Endothelial cell of umbilical vein (primary cell): Measurements from ENCODE around the gene BGN. TPM values are rescaled to one million over a fixed set of nuclear protein-coding genes. Genes with fewer than 3 reads are reported as not detected.

ENCODE experiments used
- BruUV-seq: library from RNA; stranded (reverse); fragments of 400-500 nt; replicated peaks from 2 replicates; lab custom pipeline; 2021; lab: Mats Ljungman, UMichigan
- CTCF ChIA-PET: fragments of 300-600, 350-600 bp; sonication (Branson Sonifier 250); formaldehyde crosslinking; loops from one replicate; lab custom pipeline; 2021; ENCODE audit warnings: antibody characterized with exemption, inconsistent platforms; lab: Charles Lee
- POLR2A ChIA-PET: fragments of 300-600, 350-600 bp; sonication (Branson Sonifier 250); formaldehyde crosslinking; loops from one replicate; lab custom pipeline; 2021; ENCODE audit warnings: antibody characterized with exemption, inconsistent platforms; lab: Charles Lee
- DNase-seq: peaks from one replicate; pipeline ENCODE4 v3.0.0-alpha.2; 2011; ENCODE audit warnings: low read depth, low spot score
- FAIRE-seq: peaks from 2 replicates; lab custom pipeline; 2011; peaks lifted over from hg19 to GRCh38; lab: Jason Lieb, UNC
- H2AFZ ChIP-seq: 2 replicates; pipeline ENCODE4 v1.6.0; 2012; ENCODE audit warnings: low read depth, low read length, control low read depth, inconsistent platforms
- H3K27ac ChIP-seq: 2 replicates; pipeline ENCODE4 v1.5.1; 2011; ENCODE audit warnings: low read depth, mild to moderate bottlenecking, control low read depth, low read length, moderate library complexity; ENCODE audit not compliant: insufficient read depth
- H3K27me3 ChIP-seq, 2 experiments: 2 replicates each; pipeline versions ENCODE4 v1.6.0 to v1.6.1; 2011; ENCODE audit warnings: low read length in 2 of 2, mixed read lengths in 1 of 2; ENCODE audit not compliant: control insufficient read depth in 2 of 2, insufficient read depth in 2 of 2
- H3K36me3 ChIP-seq, 2 experiments: 2 replicates in 1 of 2; 3 replicates in 1 of 2; pipeline ENCODE4 v1.5.1; 2011; ENCODE audit warnings: low read length in 2 of 2, mild to moderate bottlenecking in 1 of 2, moderate library complexity in 1 of 2; ENCODE audit not compliant: control insufficient read depth in 2 of 2, insufficient read depth in 2 of 2; ENCODE audit errors: extremely low read depth in 1 of 2
- H3K4me1 ChIP-seq: 3 replicates; pipeline ENCODE4 v1.5.1; 2011; ENCODE audit warnings: mild to moderate bottlenecking, low read length; ENCODE audit not compliant: control insufficient read depth, insufficient read depth; ENCODE audit errors: extremely low read depth
- H3K4me2 ChIP-seq: 2 replicates; pipeline ENCODE4 v1.6.1; 2011; ENCODE audit warnings: low read length, control low read depth, mixed read lengths; ENCODE audit not compliant: insufficient read depth
- H3K4me3 ChIP-seq, 3 experiments: fragments of 200-600 bp in 1 of 3; sonication (generic), shearing (Covaris generic) in 1 of 3; replicated peaks in 1 of 3; 2 replicates each; pipeline ENCODE4 v1.5.1; 2011 to 2016; ENCODE audit warnings: control low read depth in 3 of 3, low read length in 3 of 3, mild to moderate bottlenecking in 2 of 3, inconsistent platforms in 1 of 3, low read depth in 1 of 3, moderate library complexity in 1 of 3; ENCODE audit not compliant: insufficient read depth in 1 of 3
- H3K79me2 ChIP-seq: 2 replicates; pipeline ENCODE4 v1.6.0; 2012; ENCODE audit warnings: low read length, inconsistent platforms; ENCODE audit not compliant: control insufficient read depth, insufficient read depth
- H3K9ac ChIP-seq: replicated peaks from 2 replicates; pipeline ENCODE3; 2011; ENCODE audit warnings: low read length, control low read depth; ENCODE audit not compliant: insufficient read depth; ENCODE audit errors: extremely low read depth
- H3K9me1 ChIP-seq: replicated peaks from 3 replicates; pipeline ENCODE4 v1.6.0; 2011; ENCODE audit warnings: mild to moderate bottlenecking, low read length; ENCODE audit not compliant: control insufficient read depth, insufficient read depth; ENCODE audit errors: extremely low read depth
- H3K9me3 ChIP-seq: replicated peaks from 2 replicates; pipeline ENCODE4 v1.5.1; 2012; ENCODE audit warnings: low read length, inconsistent platforms; ENCODE audit not compliant: control insufficient read depth, insufficient read depth
- H4K20me1 ChIP-seq: replicated peaks from 2 replicates; pipeline ENCODE3; 2011; ENCODE audit warnings: mild to moderate bottlenecking, low read length; ENCODE audit not compliant: control insufficient read depth, insufficient read depth; ENCODE audit errors: extremely low read depth
- CTCF ChIP-seq, 2 donors: IDR thresholded peaks; 1 replicate in 1 of 2; 2 replicates in 1 of 2; pipeline ENCODE4 v1.5.1; 2011; ENCODE audit warnings: low read length in 2 of 2, mild to moderate bottlenecking in 2 of 2, moderate library complexity in 2 of 2, control low read depth in 1 of 2, inconsistent platforms in 1 of 2, low read depth in 1 of 2; ENCODE audit not compliant: insufficient read depth in 1 of 2; ENCODE audit errors: extremely low read depth in 1 of 2
- EZH2 ChIP-seq: IDR thresholded peaks from 2 replicates; pipeline ENCODE4 v1.6.1; 2012; ENCODE audit warnings: borderline replicate concordance, low read depth, mild to moderate bottlenecking, moderate library complexity, low read length, inconsistent platforms; ENCODE audit not compliant: severe bottlenecking
- FOS ChIP-seq: IDR thresholded peaks from 2 replicates; pipeline ENCODE4 v1.6.1; 2011; ENCODE audit warnings: mild to moderate bottlenecking, low read length, moderate library complexity, borderline replicate concordance; ENCODE audit not compliant: insufficient read depth
- GATA2 ChIP-seq: IDR thresholded peaks from 2 replicates; pipeline ENCODE4 v1.7.0; 2011; ENCODE audit warnings: low read depth, mild to moderate bottlenecking, moderate library complexity, mixed read lengths, low read length; ENCODE audit not compliant: insufficient read length, insufficient read depth
- JUN ChIP-seq: IDR thresholded peaks from 2 replicates; pipeline ENCODE4 v1.6.1; 2011; ENCODE audit warnings: borderline replicate concordance, low read depth; ENCODE audit not compliant: insufficient read length, insufficient read depth
- MAX ChIP-seq: IDR thresholded peaks from 2 replicates; pipeline ENCODE4 v1.6.1; 2011; ENCODE audit not compliant: insufficient read depth, insufficient read length
- MYC ChIP-seq: IDR thresholded peaks from one replicate; pipeline ENCODE4 v1.6.1; 2011; ENCODE audit warnings: mild to moderate bottlenecking, low read depth, low read length
- POLR2A ChIP-seq: IDR thresholded peaks from 2 replicates; pipeline ENCODE4 v1.6.1; 2012; ENCODE audit warnings: low read depth, mild to moderate bottlenecking, control low read depth, low read length
- POLR2AphosphoS5 ChIP-seq: IDR thresholded peaks from 2 replicates; pipeline ENCODE4 v1.6.1; 2012; ENCODE audit warnings: low read depth, mild to moderate bottlenecking, control low read depth, low read length, moderate library complexity; ENCODE audit not compliant: insufficient read depth
- dilution Hi-C: fragments of 300-500 bp; cut with MboI; formaldehyde crosslinking; loops from one replicate; pipeline ENCODE4 v1.15.0; 2019; ENCODE audit warnings: low sequenced_read_pairs; ENCODE audit not compliant: extremely low pct_ligation_motif_present
- intact Hi-C: fragments of 100-400 bp; cut with micrococcal nuclease; formaldehyde crosslinking; loops from one replicate; pipeline ENCODE4 v1.10.0; 2022
- polyA plus RNA-seq, 4 experiments: library from polyadenylated mRNA; depleted of rRNA in 3 of 4; stranded (reverse) in 3 of 4; unstranded in 1 of 4; fragments of >200 nt; gene quantifications; 2 replicates each; pipeline versions ENCODE4 v1.2.1 to v1.2.3, GENCODE V29; 2011 to 2012; ENCODE audit warnings: missing spikeins in 1 of 4
- total RNA-seq: library from RNA; stranded (reverse); gene quantifications from 2 replicates; pipeline ENCODE4 v1.2.3, GENCODE V29; 2021

The BGN gene
- total and polyA plus RNA-seq, 2 donors (not counting 3 experiments of a cell fraction or from before 2014, with no cell fraction given), result 479 to 879 TPM

- H3K36me3 ChIP-seq, result no peaks in the 10 kb centered on the region
- TF ChIP-seq EZH2 (no peak), JUN (no peak), CTCF (IDR thresholded peaks at IDR 0.05; ENCODE audit: extremely low read depth in 1 of 2, insufficient read depth in 1 of 2, low read depth in 1 of 2, low read length in 2 of 2) (no peak), POLR2AphosphoS5 (peak; percentile 80), GATA2 (peak; percentile 53), POLR2A (no peak), MAX (no peak), FOS (no peak), MYC (peak; percentile 1)
- H3K4me3 ChIP-seq, result no peak overlapping the region
- peak overlapping the region; percentile 63 for H3K9ac ChIP-seq
- ChIA-PET POLR2A (no interaction called here), CTCF (interaction anchor here (1.1 to 9.4 kb wide), 4 partner anchors 9 to 27 kb away, joined by 3 to 189 read pairs (median 12); partner anchors contain the start of gene HAUS7)
- H2AFZ ChIP-seq, result peak overlapping the region; percentile 36
- H3K4me1 ChIP-seq, result peaks cover 47% of the 10 kb centered on the region
- H3K4me2 ChIP-seq, result peak overlapping the region; percentile 21
- dilution Hi-C loops, result no loop called here
- H3K9me1 ChIP-seq, result no peaks in the 10 kb centered on the region
- no peaks in the 10 kb centered on the region for H3K79me2 ChIP-seq
- H3K9me3 ChIP-seq, result no peaks in the 10 kb centered on the region
- peak; percentile 91 for DNase-seq
- no peak for FAIRE-seq
- H4K20me1 ChIP-seq, result no peaks in the 10 kb centered on the region
- no peaks in the 10 kb centered on the region for H3K27me3 ChIP-seq
- BruUV-seq, result no TSS peak
- H3K27ac ChIP-seq, result peak overlapping the region; percentile 80
- intact Hi-C loops, result loop anchor here (1.0 kb wide), 1 partner anchor 11 kb away; no protein-coding TSS in a partner anchor
Measured at GRCh38 chrX:153488231-153488914, 6.4 kb upstream of the BGN start.
